DMS153 (cell line): ENCODE results near the gene CWC22.
"Not testable (repeated sequence)": the region's sequence is repeated elsewhere in the genome, so short reads cannot be mapped to it uniquely, and the experiment has no call there.

Experiments
- DNase-seq: peaks from one replicate; lab custom pipeline; 2025; lab: John Stamatoyannopoulos, UW

The CWC22 gene

GRCh38 chr2:179951680-179952079 is 55.4 kb downstream of the CWC22 start:
- no peak for DNase-seq

- DNase-seq: no peak
Measured at GRCh38 chr2:179950391-179950790, 56.7 kb downstream of the CWC22 start.

DNA sequence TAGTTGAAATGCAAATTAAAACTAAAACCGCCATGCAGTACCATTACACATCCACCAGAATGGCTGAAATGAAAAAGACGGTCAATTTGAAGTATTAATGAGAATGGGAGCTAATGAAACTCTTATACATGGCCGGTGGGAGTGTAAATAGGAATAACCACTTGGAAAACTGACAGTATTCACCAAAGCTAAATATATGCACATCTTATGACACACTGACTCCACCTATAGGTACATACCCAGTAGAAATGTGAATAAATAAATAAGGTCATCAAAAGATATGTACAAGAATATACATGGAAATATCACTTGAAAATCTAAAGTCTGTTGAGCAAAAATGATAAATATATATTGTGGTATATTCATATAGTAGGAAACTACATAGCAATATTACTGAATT is 57.7 kb downstream of the CWC22 start:
- DNase-seq: no peak

- no peak for DNase-seq
Measured at GRCh38 chr2:179948058-179948457, 59.0 kb downstream of the CWC22 start.

DNA sequence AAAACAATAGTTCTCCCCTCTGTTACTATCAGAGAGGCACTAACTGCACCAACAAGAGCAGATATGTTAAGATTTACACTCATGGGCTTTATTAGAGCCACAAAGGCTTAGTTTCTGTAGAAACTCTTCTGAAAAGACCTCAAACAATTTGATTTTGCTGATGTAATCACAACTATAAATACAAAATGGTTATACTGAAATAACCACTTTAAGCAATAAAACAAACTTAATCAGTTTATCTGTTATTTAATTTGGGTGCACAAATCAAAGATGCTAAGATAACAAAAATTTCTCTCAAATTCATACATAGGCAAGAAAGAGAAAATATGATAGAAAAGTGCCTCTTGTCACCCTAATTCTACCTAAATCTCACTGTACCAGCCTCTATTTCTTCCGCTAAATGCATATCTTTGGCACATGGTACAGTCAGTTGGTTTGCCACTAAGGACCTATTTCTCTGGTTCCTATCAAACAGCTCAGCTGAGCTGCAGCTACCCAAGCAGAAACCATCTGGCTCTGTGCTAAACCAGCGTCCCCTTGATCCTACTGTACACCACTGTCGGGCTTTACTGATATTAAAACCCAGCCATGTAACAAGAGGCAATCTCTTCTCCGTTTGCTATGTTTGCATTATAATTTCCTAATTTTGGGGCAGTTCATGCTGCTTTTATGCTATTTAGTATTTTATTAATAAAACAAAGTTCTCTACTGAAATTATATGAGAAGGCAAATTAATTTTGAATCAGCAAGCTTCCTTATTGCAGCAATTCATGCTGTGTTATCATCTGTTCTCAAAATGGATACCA is 60.1 kb downstream of the CWC22 start:
- DNase-seq: no peak

DNA sequence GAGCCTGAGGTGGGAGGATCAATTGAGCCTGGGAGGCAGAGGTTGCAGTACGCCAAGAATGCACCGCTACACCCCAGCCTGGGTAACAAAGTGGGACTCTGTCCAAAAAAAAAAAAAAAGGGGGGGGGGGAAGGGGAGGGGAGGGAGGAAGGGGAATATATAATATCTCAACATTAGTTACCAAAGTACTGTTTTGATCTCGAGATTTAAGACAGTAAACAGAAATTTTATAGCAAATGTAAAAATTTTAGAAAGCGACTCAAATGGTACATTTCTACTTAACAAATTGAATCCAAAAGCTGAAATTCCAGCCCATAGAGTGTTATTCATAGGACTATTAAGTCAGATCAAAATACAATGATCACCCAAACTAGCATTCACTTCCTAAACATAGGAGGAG is 60.8 kb downstream of the CWC22 start:
- DNase-seq: no peak

DNA sequence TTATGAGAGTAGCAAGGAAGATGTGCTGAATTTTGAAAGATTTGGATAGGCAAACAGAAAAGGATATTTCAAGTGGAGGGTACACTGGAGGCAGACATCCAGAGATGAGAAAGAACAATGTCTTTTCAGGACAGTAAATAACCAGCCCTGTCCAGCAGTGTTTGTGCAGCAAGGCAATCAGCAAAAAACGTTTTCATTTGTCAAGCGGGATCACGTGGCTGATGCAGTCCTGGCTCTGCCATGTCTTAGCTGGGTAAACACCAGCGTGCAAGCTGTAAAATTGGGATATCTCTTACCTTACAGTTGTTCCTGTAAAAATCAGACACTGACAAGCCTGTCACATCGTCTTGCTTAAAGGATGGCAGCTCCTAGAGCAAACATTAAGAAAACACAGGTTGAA is 67.8 kb downstream of the CWC22 start:
- DNase-seq: no peak

DNA sequence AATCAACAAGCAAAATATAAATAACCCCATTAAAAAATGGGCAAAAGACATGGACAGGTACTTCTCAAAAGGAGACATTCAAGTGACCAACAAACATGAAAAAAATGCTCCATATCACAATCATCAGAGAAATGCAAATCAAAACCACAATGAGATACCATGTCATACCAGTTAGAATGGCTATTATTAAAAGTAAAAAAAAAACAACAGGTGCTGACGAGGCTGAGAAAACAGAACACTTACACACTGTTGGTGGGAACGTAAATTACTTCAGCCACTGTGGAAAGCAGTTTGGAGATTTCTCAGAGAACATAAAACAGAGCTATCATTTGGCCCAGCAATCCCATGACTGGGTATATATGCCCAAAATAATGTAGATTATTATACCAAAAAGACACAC is 69.1 kb downstream of the CWC22 start:
- DNase-seq: no peak

GRCh38 chr2:179936654-179937053 is 70.4 kb downstream of the CWC22 start:
- no peak for DNase-seq

- DNase-seq: no peak
Measured at GRCh38 chr2:179936141-179936540, 71.0 kb downstream of the CWC22 start.

DNA sequence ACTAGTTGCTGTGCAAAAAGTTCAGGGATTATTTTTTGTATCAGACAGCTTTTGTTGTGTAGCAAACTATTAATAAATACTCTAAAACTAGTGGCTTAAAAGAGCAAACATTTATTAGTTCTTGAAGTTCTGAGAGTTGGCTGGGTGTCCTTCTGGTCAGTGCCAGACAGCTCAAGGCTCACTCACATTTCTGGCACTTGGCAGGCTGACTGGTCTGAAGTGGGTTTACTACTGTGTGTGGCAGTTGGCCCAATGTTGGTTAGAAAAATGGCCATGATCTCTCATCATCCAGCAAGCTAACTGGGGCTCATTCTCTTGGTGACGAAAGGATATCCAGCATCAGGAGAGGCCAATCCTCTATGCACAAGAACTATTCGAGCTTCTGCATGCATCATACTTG is 74.3 kb downstream of the CWC22 start:
- no peak for DNase-seq

DNA sequence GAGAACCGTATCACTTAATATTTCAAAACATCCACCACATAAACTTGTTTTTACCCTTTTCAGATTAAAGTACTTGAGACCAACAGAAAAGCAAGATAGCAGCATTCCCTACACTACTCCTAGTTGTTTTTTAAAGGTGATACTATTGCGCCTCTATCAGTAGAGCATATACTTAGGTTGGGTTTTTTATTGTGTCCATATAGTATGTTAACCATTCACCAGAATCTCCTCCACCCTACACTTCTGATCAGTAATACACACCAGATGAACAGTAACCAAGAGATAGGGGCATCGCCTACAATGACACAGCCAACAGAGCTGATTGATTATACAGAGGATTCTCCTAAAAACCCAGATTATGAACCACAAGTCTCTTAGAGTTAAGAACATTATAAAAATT is 75.6 kb downstream of the CWC22 start:
- no peak for DNase-seq

DNA sequence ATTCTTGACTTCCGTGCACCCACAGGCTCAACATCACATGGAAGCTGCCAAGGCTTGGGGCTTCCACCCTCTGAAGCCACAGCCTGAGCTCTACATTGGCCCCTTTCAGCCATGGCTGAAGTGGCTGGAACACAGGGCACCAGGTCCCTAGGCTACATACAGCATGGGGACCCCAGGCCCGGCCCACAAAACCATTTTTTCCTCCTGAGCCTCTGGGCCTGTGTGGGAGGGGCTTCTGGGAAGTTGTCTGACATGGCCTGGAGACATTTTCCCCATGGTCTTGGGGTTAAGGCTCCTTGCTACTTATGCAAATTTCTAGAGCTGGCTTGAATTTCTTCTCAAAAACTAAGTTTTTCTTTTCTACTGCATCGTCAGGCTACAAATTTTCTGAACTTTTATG is 77.1 kb downstream of the CWC22 start:
- not testable (repeated sequence) for DNase-seq

- DNase-seq: no peak
Measured at GRCh38 chr2:179927041-179927440, 80.1 kb downstream of the CWC22 start.

DNA sequence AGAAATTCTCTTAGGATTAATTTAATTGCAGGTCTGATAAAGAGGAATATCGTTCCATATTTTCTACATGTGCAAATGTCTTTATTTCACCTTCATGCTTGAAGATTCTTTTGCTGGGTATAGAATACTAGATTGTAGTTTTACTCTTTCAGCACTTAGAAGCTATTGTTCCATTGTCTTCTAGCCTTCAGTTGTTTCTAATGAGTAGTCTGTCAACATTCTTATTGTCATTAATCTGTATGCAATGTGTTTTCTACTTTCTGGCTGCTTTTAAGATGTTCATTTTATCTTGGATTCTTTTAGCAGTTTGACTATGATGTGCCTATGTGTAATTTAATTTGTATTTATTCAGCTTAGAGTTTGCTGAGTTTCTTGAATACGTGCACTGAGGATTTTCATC is 81.4 kb downstream of the CWC22 start:
- no peak for DNase-seq

DNA sequence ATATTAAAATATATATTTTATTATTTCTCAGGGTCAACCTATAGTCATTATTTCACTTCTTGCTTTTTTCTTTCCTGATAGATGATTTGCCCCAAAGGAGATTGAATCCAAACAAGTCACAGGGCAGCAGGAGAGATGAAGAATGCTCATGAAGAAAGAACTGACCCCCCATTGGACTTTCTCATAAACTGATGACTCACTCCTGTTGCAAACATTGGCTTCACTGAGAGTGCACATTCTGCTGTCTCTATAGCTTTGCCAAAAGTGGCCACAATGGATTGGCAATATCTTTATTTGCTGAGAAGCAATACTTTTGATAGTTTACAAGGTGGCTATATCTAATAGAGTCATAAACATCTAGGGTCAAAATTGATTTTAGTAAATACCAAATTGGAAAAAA is 89.8 kb downstream of the CWC22 start:
- no peak for DNase-seq

- DNase-seq: no peak
Measured at GRCh38 chr2:179915395-179915992, 91.6 kb downstream of the CWC22 start.

DNA sequence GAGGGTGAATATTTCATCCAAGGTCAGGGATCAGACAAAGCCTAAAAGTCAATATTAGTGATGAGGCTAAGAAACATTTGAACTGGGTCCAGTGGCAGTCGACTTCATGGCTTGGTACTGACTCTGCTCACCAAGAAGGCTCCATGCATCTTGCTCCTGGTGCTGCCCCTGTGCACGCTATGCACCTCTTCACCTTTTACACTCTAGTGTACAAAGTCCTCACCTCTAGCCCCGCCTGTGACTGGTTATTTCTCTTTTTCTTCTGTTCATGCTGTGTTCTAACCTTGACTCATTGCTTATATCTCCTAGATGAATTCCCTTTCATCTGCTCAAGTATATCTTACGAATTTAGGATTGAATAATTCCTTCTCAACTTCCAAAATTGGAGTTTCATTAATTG is 93.3 kb downstream of the CWC22 start:
- DNase-seq: no peak

GRCh38 chr2:179911569-179911968 is 95.5 kb downstream of the CWC22 start:
- DNase-seq: no peak

DNA sequence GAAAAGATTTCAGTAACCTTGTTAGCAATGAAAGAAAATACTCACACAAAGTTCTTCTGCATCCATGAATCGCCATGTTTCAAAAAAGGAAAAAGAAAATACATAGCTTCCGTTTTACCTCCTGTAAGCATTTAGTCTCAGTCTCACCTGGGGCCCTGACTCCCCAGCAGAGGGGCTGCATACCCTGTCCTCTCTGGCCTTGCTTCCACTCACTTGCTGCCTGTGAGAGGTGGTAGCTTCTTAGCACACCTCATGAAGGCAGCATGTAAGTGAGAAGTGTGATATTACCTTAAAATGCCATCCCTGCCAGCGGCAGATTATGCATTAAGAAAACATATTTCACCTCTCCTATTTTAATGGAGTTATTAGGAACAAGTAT is 96.4 kb downstream of the CWC22 start:
- no peak for DNase-seq

- no peak for DNase-seq
Measured at GRCh38 chr2:179909845-179910734, 97.0 kb downstream of the CWC22 start.

- DNase-seq: no peak
Measured at GRCh38 chr2:179900655-179901054, 106.4 kb downstream of the CWC22 start.

DNA sequence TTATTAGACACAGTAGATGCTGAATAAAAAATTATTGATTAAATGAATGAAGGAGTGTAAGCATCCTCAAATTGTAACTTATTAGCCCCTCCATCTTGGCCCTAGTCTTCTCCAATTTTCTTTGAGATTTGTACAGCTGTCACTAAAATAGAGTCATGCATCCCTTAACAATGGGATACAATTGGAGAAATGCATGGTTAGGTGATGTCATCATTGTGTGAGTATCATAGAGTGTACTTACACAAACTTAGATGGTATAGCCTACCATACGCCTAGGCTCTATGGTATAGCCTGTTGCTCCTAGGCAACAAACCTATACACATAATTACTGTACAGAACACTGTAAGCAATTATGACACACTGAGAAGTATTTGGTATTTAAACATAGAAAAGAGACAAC is 107.4 kb downstream of the CWC22 start:
- DNase-seq: no peak
